Glomerular visceral epithelial cell (primary cell): ENCODE results near the gene LIPC.

Source experiments
- DNase-seq: peaks from one replicate; pipeline ENCODE4 v3.0.0-alpha.2; 2016; ENCODE audit errors: extremely low spot score

The LIPC gene

DNA sequence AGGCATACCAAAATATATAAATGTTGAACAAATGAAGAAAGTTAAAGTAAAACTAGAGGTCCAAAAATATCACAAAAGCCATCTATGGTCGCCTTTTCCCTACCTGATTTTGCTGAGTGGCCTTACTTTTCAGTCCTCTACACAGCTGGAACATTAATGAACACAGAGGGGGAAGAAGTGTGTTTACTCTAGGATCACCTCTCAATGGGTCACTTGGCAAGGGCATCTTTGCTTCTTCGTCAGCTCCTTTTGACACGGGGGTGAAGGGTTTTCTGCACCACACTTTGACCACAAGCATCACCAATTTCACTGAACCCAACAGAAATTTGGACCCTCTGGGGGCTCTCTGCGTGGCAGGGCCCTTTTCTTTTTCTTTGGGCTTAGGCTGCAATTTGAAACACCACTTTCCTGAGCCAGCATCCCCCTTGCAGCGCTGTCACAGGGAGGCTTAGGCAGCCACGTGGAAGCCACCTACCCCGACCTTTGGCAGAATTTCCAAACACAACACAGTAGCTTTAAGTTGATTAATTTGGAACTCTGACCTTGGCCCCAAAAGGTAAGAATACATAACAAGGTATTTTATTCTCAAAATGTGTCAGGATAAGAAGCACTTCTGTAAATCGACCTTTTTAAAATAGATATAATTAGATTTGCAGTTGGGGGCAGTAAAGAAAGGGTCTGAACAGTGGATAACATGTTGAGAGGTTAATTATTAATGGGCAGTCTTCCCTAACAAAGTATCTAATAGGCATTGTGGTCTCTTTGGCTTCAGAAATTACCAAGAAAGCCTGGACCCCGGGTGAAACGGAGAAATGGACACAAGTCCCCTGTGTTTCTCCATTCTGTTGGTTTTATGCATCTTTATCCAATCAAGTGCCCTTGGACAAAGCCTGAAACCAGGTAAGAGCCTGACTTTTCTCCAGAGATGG, at the start of gene LIPC:
Gene LIPC, plus strand, starts transcription at position 771 of the 929 bp plus-strand sequence. Its CDS starts 42 bp downstream, at position 813.
- no peak for DNase-seq

DNA sequence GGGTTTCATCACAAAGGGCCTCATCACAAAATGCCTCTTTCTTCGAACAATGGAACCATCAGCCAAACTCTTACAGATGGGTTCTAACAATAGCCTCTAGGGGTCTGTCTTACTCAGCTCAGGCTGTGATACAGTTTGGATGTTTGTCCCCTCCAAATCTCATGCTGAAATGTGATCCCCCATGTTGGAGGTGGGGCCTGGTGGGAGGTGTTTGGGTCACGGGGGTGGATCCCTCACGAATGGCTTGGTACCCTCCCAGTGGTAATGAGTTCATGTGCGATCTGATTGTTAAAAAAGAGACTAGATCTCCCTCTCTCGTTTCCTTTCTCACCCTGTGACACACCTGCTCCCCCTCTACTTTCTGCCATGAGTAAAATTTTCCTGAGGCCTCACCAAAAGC, 47.9 kb upstream of the LIPC start:
- no peak for DNase-seq

DNA sequence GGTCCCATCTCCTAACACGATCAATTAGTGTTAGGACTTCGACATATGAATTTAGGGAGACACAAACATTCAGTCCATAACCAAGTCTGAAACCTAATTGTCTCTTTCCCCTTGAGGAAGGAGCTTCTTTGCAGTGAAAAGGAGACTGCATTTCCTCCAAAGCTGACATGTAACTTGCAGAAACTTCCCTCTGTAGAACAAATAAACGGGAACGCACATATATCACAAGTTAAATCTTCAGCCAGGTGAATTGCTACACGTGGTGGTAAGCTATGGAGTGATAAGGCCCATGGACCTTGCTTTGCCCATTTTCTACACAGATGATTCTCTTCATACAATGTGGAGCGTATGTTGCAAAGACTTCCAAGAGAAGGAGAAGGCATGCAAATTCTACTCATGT, 47.1 kb upstream of the LIPC start:
- DNase-seq: no peak

DNA sequence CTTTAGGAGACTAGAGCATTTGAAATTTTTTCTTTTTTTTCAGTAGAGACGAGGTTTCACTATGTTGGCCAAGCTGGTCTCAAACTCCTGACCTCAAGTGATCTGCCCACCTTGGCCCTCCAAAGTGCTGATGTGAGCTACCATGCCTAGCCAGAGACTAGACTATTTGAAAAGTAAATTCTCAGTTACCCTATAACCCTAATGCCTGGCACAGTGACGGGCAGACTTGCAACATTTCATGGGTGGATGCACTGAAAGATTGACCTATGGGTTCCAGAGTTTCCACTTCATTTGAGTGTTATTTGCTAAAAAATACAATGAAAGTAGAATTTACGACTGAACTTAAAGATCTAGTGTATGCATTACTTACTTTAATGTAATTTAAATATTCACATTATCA, 45.7 kb upstream of the LIPC start:
- DNase-seq: no peak

DNA sequence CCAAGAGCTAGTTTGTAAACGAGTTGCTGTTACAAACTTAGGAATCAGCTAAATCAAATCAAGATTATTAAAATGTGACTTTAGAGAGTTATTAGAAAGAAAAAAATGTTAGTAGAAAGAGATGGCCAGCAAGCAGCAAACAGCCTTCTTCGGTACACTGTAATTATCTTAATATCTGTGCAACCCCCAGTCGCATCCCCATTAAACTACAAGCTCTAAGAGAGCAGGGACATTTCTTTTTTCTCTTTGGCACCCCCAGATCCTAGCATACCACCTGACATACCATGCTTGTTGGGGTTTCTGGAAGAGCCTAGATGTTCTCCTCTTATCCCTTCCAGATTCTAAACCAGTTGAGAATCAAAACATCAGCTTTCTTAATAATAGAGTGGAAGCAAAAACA, 45.1 kb upstream of the LIPC start:
- DNase-seq: no peak

DNA sequence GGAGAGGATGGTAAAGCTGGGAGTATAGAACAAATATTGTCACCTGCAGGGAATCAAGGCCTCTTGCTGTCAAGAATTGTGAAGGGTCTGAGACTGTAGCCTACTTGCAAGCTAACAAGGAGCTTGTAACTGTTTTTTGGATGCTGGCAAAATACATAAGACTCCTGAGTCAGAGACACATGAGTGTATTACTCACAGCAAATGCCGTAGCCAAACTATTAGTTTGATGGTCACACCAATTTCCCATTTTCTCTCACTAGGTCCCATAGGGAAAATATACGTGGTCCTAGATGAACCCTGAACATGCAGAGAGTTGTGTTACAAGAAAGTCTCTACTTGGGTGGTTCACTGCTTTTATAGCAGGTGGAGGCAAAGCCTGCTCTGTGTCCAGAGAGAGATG, 44.7 kb upstream of the LIPC start:
- no peak for DNase-seq

DNA sequence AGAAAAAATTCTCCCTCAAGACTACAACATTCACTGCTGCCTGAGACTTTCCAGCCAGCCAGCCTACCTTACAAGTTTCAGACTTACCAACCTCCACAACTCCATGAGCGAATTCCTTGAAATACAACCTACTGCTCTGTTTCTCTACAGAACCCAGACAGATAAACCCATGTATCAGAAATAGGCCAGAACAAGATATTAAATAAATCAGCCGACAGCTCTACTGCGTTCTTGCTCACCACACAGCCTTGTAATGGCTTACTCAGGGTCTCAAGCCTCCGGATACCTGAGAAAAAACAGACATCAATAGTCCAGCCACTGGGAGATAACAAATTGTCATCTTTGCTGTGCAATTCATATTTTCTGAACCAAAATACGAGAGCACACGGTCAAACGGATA, 43.6 kb upstream of the LIPC start:
- DNase-seq: no peak

DNA sequence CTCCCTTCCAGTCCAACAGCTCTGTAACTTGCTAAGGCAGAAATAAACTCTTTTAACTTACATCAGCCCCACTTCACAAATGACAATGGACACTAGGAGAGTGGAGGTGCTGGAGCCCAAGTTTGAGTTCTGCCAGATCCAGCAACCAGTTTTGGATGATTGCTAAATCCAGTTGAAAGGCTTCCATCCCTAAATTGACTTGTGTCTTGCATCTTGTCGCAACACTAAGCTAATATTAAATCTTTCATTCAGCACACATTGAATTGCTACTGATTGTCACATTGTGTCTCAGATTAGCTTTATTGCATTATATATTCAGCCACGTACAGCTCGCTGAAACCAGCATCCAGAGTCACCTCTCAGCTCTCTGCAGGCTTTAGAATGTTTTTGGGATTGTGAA, 41.7 kb upstream of the LIPC start:
- DNase-seq: no peak

DNA sequence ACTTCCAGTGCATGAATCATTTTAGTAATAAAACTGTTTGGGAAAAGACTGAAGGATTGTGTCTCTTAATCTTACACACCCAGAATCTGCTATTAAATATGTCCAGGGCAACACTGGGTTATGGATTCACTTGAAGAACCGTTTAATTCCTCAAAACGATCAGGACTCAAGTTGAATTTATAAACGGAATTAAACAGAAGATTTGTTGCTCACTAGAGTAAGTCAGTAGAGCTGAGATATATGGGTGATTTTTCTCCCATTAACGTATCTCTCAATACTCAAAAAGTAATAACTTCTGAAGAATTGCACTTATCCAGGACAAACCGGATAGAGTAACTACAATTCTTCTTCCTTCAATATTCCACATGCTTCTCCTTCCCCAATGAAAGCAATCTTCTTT, 41.1 kb upstream of the LIPC start:
- DNase-seq: no peak

DNA sequence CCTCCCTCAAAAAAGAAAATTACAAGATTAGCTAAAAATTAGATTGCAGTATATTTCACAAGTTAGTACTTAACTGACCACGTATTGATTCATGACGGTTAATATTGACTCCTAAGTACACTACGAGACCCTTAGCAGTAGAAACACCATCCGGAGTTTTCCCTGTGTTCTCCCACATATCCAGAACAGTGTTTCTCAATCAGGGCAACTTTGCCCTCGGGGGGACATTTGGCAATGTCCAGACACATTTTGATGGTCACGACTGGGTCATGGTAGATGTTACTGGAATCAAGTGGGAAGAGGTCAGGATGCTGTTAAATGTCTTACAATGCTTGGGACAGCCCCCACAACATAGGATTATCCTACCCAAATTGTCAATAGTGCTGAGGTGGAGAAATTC, 40.7 kb upstream of the LIPC start:
- no peak for DNase-seq

DNA sequence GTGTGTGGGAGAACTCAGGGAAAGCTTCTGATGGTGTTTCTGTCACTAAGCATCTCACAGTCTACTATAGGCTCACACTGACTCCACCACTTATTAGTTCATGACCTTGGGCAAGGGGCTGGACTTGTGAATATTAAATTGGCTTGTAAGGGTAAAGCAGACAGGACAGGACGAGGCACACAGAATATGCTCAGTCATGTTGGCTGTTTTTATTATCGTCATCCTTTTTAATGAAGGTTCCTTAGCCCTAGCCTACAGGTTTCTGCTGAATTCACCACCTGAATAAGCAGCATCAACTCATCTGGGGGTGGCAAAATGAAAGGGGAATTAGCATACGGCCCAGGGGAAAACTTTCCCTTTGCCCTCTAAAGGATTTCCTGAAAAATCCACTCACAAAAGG, 39.6 kb upstream of the LIPC start:
- DNase-seq: no peak

DNA sequence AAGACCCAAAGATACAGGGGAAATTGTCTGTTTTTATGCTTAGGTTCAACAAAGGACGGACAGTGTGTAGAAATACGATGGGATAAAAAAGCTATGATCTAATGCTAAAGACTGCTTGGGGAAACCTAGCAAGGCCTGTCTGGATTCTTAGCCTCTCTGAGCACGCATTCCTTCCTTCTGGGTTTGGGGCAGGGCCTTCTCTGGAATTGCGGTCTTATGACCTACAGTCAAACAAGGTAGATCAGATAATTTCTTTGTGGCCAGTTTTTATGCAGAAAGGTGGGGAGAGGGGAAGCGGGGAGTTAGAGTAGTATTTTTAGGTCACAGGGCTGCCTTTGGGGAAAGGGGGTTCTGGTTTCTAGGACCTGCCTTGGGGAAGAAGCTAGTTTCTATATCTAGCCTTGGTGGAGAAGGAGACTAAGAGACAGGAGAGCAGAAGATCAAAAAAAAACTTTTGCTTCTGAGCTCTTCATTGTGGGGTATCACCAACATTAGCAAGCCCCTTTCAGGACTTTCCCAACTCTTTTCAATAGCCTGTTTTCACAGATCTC, 39.1 kb upstream of the LIPC start:
- DNase-seq: no peak

DNA sequence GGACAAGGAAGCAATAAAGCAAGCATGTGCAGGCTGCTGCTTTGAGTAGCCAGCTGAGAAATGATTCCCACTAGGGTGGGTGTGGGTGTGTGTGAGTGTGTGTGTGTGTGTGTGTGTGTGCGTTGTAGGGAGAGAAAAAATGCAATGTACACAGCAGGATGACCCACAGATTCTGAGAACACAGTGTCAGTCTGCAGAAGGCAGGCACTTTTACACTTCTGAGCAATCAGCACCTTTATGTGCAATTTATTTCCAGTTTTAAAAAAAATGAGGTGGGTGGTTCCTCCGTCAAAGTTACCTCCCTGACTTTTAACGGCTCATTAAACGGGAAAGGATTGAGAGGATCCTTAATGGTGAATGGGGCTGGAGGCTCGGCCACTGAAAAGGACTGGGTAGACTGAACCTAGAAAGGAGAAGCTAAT, 38.5 kb upstream of the LIPC start:
- DNase-seq: no peak

DNA sequence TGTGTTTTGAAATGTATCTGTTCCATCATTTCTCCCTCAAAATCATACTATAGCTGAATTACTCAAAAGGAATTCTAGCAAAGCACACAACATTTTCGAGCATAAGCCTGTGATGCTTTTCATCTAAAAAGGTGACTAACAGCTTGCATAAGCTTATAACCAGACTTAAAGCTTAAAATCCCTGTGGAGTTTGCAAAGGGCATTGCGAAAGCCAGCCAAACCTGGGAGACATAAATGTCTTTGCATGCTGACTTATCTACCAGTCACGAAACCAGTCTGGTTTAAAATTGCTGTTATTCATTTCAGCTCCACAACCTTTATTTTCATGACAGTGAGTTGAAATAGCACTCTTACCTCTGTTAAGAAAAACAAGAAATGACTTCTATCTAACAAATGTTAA, 35.6 kb upstream of the LIPC start:
- peak; percentile 56 for DNase-seq

DNA sequence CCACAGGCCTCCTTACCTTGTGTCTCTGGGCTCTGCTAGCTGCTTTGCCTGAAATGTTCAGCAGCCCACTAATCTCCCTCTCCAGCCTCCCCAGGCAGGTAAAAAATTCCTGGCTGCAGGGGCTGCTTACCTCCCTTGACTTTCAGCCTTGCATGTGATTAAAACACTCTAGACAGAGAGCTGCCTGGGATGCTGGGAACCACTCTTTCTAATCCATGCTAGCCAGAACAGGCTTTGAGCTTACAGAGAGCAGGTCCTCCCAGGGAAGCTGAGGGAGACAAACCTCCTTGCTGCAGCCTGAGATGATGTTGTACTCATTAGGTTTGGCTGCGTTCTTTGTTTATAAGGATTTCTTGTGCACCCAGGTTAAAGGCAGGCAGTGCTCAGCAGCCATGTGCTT, 33.7 kb upstream of the LIPC start:
- no peak for DNase-seq

DNA sequence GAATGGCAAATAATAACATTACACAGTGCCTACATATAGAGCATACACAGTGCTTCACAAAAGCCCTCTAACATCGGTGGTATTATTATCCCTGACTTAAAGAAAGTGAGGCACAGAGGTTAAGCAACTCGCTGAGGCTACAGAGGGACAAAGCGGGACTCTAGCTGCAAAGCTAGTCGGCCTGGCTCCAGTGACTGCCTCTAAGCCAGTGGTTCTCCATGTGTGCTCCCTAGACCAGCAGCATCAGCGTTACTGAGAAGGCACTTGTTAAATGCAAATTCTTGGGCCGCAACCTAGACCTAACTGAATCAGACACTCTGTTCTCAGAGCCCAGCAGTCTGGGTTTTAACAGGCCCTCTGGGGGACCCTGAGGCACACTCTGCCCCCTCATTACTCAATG, 33.1 kb upstream of the LIPC start:
- DNase-seq: no peak

DNA sequence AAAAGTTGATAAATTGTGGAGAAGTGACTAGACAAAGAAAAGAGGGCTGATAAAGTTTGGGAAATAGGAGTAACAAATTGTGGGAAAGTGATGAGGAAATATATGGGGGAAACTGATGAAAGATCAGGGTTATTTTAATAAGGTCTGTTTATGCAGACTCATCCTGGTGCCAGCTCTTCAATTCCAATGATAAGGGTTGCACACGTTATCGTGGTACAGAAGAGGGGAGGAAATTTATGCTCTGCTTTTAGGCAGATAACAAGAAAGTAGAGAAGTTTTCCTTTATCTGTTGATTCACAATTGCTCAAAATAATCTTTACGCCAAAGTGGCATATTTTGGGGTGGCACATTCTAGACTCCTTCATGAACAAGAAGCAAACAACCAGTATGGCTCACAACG, 32.1 kb upstream of the LIPC start:
- DNase-seq: no peak

DNA sequence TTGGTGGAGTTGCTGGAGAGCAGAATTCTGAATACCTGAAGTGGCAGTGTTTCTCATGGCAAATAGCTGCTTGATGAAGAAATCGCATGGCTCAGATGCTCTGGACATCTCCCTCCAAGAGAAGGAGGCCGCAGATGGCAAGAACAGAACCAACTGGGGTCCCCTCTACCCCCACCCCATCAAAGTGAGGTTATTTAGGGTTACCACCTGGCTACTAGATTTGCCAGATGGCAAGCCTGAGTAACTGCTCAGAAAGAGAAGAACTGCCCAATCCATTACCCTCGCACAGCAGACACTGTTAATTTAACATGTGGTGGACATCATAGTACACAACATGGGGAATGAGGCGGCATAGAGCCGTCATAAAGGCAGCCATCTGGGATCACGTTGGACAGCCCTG, 30.5 kb upstream of the LIPC start:
- no peak for DNase-seq

DNA sequence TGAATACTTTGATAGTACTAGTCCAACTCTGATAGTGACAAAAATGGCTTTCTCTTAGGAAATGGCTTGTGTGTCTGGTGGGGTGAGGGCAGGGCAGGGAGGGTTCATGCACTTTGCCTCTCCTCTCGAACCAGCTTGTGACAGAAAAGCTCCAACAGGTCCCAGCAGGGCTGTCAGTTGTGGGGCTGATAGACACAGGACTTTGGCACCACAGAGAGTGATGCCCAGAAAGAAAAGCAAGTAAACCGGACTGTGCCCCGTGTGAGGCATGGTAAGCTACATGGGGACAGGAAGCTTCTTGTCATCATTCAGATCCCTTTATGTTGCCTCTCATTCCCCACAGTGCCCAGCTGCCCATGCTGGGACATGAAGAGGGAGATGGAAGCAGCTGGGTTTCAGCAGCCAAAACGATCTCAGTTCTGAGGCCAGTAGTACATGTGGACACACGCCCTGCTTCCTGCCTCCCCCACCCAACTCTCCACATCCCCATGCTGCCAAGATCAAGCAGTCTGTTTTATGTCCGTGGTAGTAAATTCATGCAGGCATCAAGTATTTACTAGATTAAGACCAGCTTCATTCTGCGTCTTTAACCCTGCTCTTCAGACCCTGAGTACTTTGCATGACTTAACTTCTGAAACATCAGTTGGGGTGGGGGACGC, 29.7 kb upstream of the LIPC start:
- DNase-seq: no peak

DNA sequence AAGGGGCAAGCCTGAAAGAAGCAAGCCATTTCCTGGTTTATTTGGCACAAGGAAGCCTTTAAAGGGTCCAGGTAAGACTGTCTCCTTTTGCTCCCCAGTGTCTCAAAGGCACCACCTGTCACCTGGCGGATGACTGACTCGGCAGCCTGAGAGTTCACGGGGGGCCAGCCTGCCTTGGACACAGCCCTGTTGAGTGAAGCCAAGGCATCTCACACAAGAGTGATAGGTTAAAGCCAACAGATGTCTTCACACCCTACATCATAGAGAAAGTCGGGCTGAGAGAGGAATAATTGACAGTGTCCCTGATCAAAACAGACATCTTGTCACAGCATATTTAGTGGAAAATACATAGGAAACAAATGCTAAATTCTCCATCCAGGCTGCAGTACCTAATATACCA, 28.2 kb upstream of the LIPC start:
- no peak for DNase-seq

DNA sequence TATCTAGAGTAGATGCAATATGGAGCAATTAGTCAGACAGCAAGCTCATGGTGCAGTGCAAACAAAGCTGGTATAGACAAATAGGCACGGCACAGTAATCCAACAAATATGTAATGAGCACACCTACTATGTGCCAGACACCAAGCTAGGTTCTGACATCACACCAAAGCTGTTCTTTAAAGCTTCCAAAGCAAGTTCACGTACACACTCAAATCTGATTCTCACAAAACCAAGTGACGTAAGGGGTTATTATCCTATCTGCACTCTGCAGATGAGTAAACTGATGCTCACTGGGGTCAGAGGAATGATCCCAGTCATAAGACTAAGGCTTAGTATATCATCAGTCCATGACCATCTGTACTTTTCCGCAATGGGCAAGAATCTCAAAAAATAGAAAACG, 27.8 kb upstream of the LIPC start:
- no peak for DNase-seq

DNA sequence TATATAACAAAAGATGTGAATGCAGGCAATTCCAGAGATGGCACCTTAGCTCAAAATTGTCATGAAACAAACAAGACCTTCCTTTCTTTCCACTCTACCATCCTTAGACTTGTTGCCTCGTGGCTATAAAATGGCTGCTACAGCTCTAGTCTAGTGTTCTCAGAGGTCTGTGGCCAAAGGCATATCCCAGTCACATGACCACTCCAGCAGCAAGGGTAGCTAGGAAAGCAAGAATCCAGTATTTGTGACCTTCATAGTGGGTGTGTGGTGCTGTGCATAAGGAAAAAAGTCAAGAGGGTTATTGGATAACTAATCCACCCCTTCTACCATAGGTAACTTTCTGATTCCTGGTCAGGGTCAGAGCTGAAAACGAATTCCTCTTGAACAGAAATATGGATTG, 27.1 kb upstream of the LIPC start:
- no peak for DNase-seq

DNA sequence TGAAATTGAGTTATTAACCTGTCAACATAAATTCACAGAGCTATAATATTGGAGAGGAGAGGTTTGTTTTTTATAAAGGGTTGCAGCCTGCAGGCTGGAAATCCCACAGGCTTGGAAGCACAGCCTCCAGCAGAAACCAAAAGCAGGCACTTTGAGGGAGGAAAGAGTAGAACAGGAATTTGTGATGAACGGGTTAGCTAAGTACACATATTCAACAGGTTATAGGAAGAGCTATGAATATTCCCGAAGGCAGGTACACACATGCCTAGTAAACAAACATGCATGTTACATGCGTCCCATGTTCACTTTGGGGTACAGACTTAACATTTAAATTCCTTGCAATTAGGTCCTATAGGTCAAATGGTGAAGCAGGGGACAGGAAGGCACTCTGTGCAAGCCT, 25.9 kb upstream of the LIPC start:
- DNase-seq: no peak
